SK-N-SH (cell line): ENCODE measurements around the gene SCAPER.

ENCODE experiments used
- CTCF ChIP-seq: fragments of 200-600 bp; sonication (generic); IDR thresholded peaks from 2 replicates; pipeline ENCODE4 v1.6.1; 2017; ENCODE audit warnings: antibody characterized with exemption, mild to moderate bottlenecking, moderate library complexity
- EZH2phosphoT487 ChIP-seq: fragments of 200-600 bp; sonication (generic); IDR thresholded peaks from 2 replicates; pipeline ENCODE4 v1.6.1; 2017; ENCODE audit warnings: low read depth, mixed run types, mild to moderate bottlenecking, antibody characterized with exemption, moderate library complexity, borderline replicate concordance
- GABPA ChIP-seq: IDR thresholded peaks from 2 replicates; pipeline ENCODE4 v1.4.0; 2012; ENCODE audit warnings: low read depth, mild to moderate bottlenecking
- MAX ChIP-seq: IDR thresholded peaks from 2 replicates; pipeline ENCODE4 v1.4.0; 2012; ENCODE audit warnings: low read depth
- PBX3 ChIP-seq: IDR thresholded peaks from 2 replicates; pipeline ENCODE4; 2012
- RAD21 ChIP-seq: IDR thresholded peaks from 2 replicates; pipeline ENCODE4 v1.6.1; 2012; ENCODE audit warnings: mild to moderate bottlenecking, low read length
- RCOR1 ChIP-seq: fragments of 150-350 bp; IDR thresholded peaks from 2 replicates; pipeline ENCODE4 v1.6.1; 2017; ENCODE audit warnings: antibody characterized with exemption, low read length
- RFX5 ChIP-seq: IDR thresholded peaks from 2 replicates; pipeline ENCODE4 v1.6.1; 2012; ENCODE audit warnings: mild to moderate bottlenecking, improper control_type of control experiment, low read length
- TAF1 ChIP-seq: IDR thresholded peaks from 2 replicates; pipeline ENCODE4 v1.6.1; 2012; ENCODE audit warnings: low read depth, mild to moderate bottlenecking, low read length, moderate library complexity, borderline replicate concordance

GRCh38 chr15:76684002-76684401 lies 221.1 kb downstream of the SCAPER start:
- no peak for TF ChIP-seq TAF1
- TF ChIP-seq RCOR1: no peak
- TF ChIP-seq RAD21: no peak
- no peak for TF ChIP-seq MAX
- TF ChIP-seq CTCF: no peak
- no peak for TF ChIP-seq RFX5
- no peak for TF ChIP-seq PBX3
- no peak for TF ChIP-seq EZH2phosphoT487
- TF ChIP-seq GABPA: no peak
